Brain pericyte (primary cell): ENCODE results near the gene ROGDI.

Source experiments
- DNase-seq: peaks from one replicate; pipeline ENCODE4 v3.0.0-alpha.2; 2012; ENCODE audit warnings: low read depth, low spot score

Gene ROGDI

GRCh38 chr16:4814046-4814445 lies 11.6 kb upstream of the ROGDI start:
- no peak for DNase-seq

GRCh38 chr16:4813251-4814003 lies 11.0 kb upstream of the ROGDI start:
- DNase-seq = no peak

- no peak for DNase-seq
Observed at GRCh38 chr16:4811773-4812172, 9.3 kb upstream of the ROGDI start.

- no peak for DNase-seq
Observed at GRCh38 chr16:4811242-4811641, 8.8 kb upstream of the ROGDI start.

GRCh38 chr16:4806280-4806679 lies 3.8 kb upstream of the ROGDI start:
- DNase-seq = no peak

GRCh38 chr16:4805231-4805630 lies 2.8 kb upstream of the ROGDI start:
- DNase-seq = no peak

GRCh38 chr16:4803898-4804762 lies 1.7 kb upstream of the ROGDI start:
- DNase-seq = no peak

GRCh38 chr16:4803401-4803844 lies 990 bp upstream of the ROGDI start:
- no peak for DNase-seq

GRCh38 chr16:4802659-4803287 lies 340 bp upstream of the ROGDI start:
- DNase-seq = peak; percentile 77

- DNase-seq = no peak
Observed at GRCh38 chr16:4801051-4801961, 1.1 kb downstream of the ROGDI start.

- no peak for DNase-seq
Observed at GRCh38 chr16:4800290-4801041, 2.0 kb downstream of the ROGDI start.

GRCh38 chr16:4799171-4799855 lies 3.1 kb downstream of the ROGDI start:
- DNase-seq = no peak

GRCh38 chr16:4798456-4798855 lies 4.0 kb downstream of the ROGDI start:
- DNase-seq = no peak

GRCh38 chr16:4797805-4798252 lies 4.6 kb downstream of the ROGDI start:
- no peak for DNase-seq

- DNase-seq = no peak
Observed at GRCh38 chr16:4796982-4797804, 5.2 kb downstream of the ROGDI start.

- DNase-seq = no peak
Observed at GRCh38 chr16:4795828-4796572, 6.4 kb downstream of the ROGDI start.

- no peak for DNase-seq
Observed at GRCh38 chr16:4795181-4795827, 7.1 kb downstream of the ROGDI start, which contains the start of gene SMIM22. Gene SMIM22, plus strand, starts transcription at chr16:4795369. Its CDS starts 366 bp downstream, at chr16:4795735.
